Measurements from ENCODE around the gene MAP3K21. TPM values are rescaled to one million over a fixed set of nuclear protein-coding genes. Genes with fewer than 3 reads are reported as not detected.

The MAP3K21 gene
- total and polyA plus RNA-seq, 2 donors (not counting 1 experiment from before 2014, with no cell fraction given), result 0.07 to 0.17 TPM

- TF ChIP-seq EZH2 (IDR thresholded peaks at IDR 0.05; ENCODE audit: low read length, missing control alignments) (no peak), CTCF (conservative IDR thresholded peaks at IDR 0.05 in 1 of 2, IDR thresholded peaks at IDR 0.05 in 1 of 2; ENCODE audit: low read depth in 1 of 2, low read length in 2 of 2) (no peak)
- Histone ChIP-seq H3K27me3 (ENCODE audit: control insufficient read depth, insufficient read depth, low read length) (no peaks in the 10 kb centered on the region), H3K79me2 (ENCODE audit: control insufficient read depth, insufficient read depth, low read length) (no peaks in the 10 kb centered on the region), H3K4me1 (ENCODE audit: control insufficient read depth, extremely low read depth, insufficient read depth, low read length) (no peaks in the 10 kb centered on the region), H3K4me2 (ENCODE audit: extremely low read depth, insufficient read depth, low read length) (no peak overlapping the region), H3K4me3 (replicated peaks in 1 of 4; ENCODE audit: control extremely low read depth in 1 of 4, insufficient read depth in 1 of 4, low read depth in 3 of 4, low read length in 4 of 4) (no peak overlapping the region), H3K36me3 (ENCODE audit: control insufficient read depth, insufficient read depth, low read length) (no peaks in the 10 kb centered on the region), H3K9me3 (ENCODE audit: control insufficient read depth, insufficient read depth, low read depth, low read length) (no peaks in the 10 kb centered on the region), H2AFZ (ENCODE audit: low read length) (no peak overlapping the region), H3K27ac (ENCODE audit: insufficient read depth, low read length) (no peak overlapping the region), H3K9ac (ENCODE audit: insufficient read depth, low read length) (no peak overlapping the region), H4K20me1 (ENCODE audit: control insufficient read depth, extremely low read depth, insufficient read depth, low read length) (no peaks in the 10 kb centered on the region)
- no peak for DNase-seq (ENCODE audit: low read depth in 2 of 2)
Measured at GRCh38 chr1:233357595-233358397, 30.3 kb downstream of the MAP3K21 start.

GRCh38 chr1:233359431-233359830, 31.9 kb downstream of the MAP3K21 start:
- no peaks in the 10 kb centered on the region for H3K79me2 ChIP-seq (ENCODE audit: control insufficient read depth, insufficient read depth, low read length)
- no peak overlapping the region for H3K27ac ChIP-seq (ENCODE audit: insufficient read depth, low read length)
- DNase-seq (ENCODE audit: low read depth in 2 of 2), result no peak
- H3K4me3 ChIP-seq (replicated peaks in 1 of 4; ENCODE audit: control extremely low read depth in 1 of 4, insufficient read depth in 1 of 4, low read depth in 3 of 4, low read length in 4 of 4), result no peak overlapping the region
- H3K4me2 ChIP-seq (ENCODE audit: extremely low read depth, insufficient read depth, low read length), result no peak overlapping the region
- H4K20me1 ChIP-seq (ENCODE audit: control insufficient read depth, extremely low read depth, insufficient read depth, low read length), result no peaks in the 10 kb centered on the region
- H3K4me1 ChIP-seq (ENCODE audit: control insufficient read depth, extremely low read depth, insufficient read depth, low read length), result no peaks in the 10 kb centered on the region
- H3K9me3 ChIP-seq (ENCODE audit: control insufficient read depth, insufficient read depth, low read depth, low read length), result no peaks in the 10 kb centered on the region
- H3K27me3 ChIP-seq (ENCODE audit: control insufficient read depth, insufficient read depth, low read length), result no peaks in the 10 kb centered on the region
- TF ChIP-seq CTCF (conservative IDR thresholded peaks at IDR 0.05 in 1 of 2, IDR thresholded peaks at IDR 0.05 in 1 of 2; ENCODE audit: low read depth in 1 of 2, low read length in 2 of 2) (no peak), EZH2 (IDR thresholded peaks at IDR 0.05; ENCODE audit: low read length, missing control alignments) (no peak)
- H2AFZ ChIP-seq (ENCODE audit: low read length), result no peak overlapping the region
- H3K36me3 ChIP-seq (ENCODE audit: control insufficient read depth, insufficient read depth, low read length), result no peaks in the 10 kb centered on the region
- H3K9ac ChIP-seq (ENCODE audit: insufficient read depth, low read length), result no peak overlapping the region

- no peak overlapping the region for H3K9ac ChIP-seq (ENCODE audit: insufficient read depth, low read length)
- no peaks in the 10 kb centered on the region for H3K79me2 ChIP-seq (ENCODE audit: control insufficient read depth, insufficient read depth, low read length)
- H3K4me1 ChIP-seq (ENCODE audit: control insufficient read depth, extremely low read depth, insufficient read depth, low read length), result no peaks in the 10 kb centered on the region
- no peaks in the 10 kb centered on the region for H3K9me3 ChIP-seq (ENCODE audit: control insufficient read depth, insufficient read depth, low read depth, low read length)
- H2AFZ ChIP-seq (ENCODE audit: low read length), result no peak overlapping the region
- H4K20me1 ChIP-seq (ENCODE audit: control insufficient read depth, extremely low read depth, insufficient read depth, low read length), result no peaks in the 10 kb centered on the region
- H3K27me3 ChIP-seq (ENCODE audit: control insufficient read depth, insufficient read depth, low read length), result no peaks in the 10 kb centered on the region
- TF ChIP-seq CTCF (conservative IDR thresholded peaks at IDR 0.05 in 1 of 2, IDR thresholded peaks at IDR 0.05 in 1 of 2; ENCODE audit: low read depth in 1 of 2, low read length in 2 of 2) (no peak), EZH2 (IDR thresholded peaks at IDR 0.05; ENCODE audit: low read length, missing control alignments) (no peak)
- no peak overlapping the region for H3K4me3 ChIP-seq (replicated peaks in 1 of 4; ENCODE audit: control extremely low read depth in 1 of 4, insufficient read depth in 1 of 4, low read depth in 3 of 4, low read length in 4 of 4)
- DNase-seq (ENCODE audit: low read depth in 2 of 2), result no peak
- no peak overlapping the region for H3K4me2 ChIP-seq (ENCODE audit: extremely low read depth, insufficient read depth, low read length)
- H3K36me3 ChIP-seq (ENCODE audit: control insufficient read depth, insufficient read depth, low read length), result no peaks in the 10 kb centered on the region
- no peak overlapping the region for H3K27ac ChIP-seq (ENCODE audit: insufficient read depth, low read length)
Measured at GRCh38 chr1:233359905-233360304, 32.4 kb downstream of the MAP3K21 start.

Data from fibroblast of lung (primary cell).